IPS-20b (cell line): ENCODE results near the gene DHX8.

ENCODE experiments used
- H3K27ac ChIP-seq: one replicate; pipeline ENCODE4 v1.5.1; 2013; ENCODE audit warnings: low read length
- H3K27me3 ChIP-seq: 2 replicates; pipeline ENCODE4 v1.6.1; 2013; ENCODE audit warnings: mild to moderate bottlenecking, low read length, inconsistent platforms; ENCODE audit not compliant: insufficient read depth
- H3K36me3 ChIP-seq: 2 replicates; pipeline ENCODE4 v1.6.1; 2013; ENCODE audit warnings: low read depth, mild to moderate bottlenecking, inconsistent platforms, low read length, moderate library complexity; ENCODE audit not compliant: insufficient read depth
- H3K4me1 ChIP-seq: 2 replicates; pipeline ENCODE4 v1.6.1; 2013; ENCODE audit warnings: mild to moderate bottlenecking, control low read depth, inconsistent platforms, low read length, moderate library complexity; ENCODE audit not compliant: insufficient read depth
- H3K4me3 ChIP-seq: 2 replicates; pipeline ENCODE4 v1.5.1; 2013; ENCODE audit warnings: mild to moderate bottlenecking, low read length, inconsistent platforms
- H3K9ac ChIP-seq: 2 replicates; pipeline ENCODE4 v1.6.1; 2013; ENCODE audit warnings: low read depth, mild to moderate bottlenecking, inconsistent platforms, low read length, moderate library complexity
- H3K9me3 ChIP-seq: 2 replicates; pipeline ENCODE4 v1.6.1; 2013; ENCODE audit warnings: mild to moderate bottlenecking, low read depth, low read length, inconsistent platforms; ENCODE audit not compliant: insufficient read depth

The DHX8 gene

GRCh38 chr17:43573579-43574321, 90.0 kb downstream of the DHX8 start:
- Histone ChIP-seq H3K36me3 (no peaks in the 10 kb centered on the region), H3K9ac (no peak overlapping the region), H3K27ac (no peak overlapping the region), H3K9me3 (no peaks in the 10 kb centered on the region), H3K27me3 (no peaks in the 10 kb centered on the region), H3K4me3 (no peak overlapping the region), H3K4me1 (peaks cover 14% of the 10 kb centered on the region)

GRCh38 chr17:43574348-43574747, 90.6 kb downstream of the DHX8 start:
- Histone ChIP-seq H3K9ac (no peak overlapping the region), H3K4me1 (peaks cover 20% of the 10 kb centered on the region), H3K36me3 (no peaks in the 10 kb centered on the region), H3K27ac (no peak overlapping the region), H3K27me3 (no peaks in the 10 kb centered on the region), H3K9me3 (no peaks in the 10 kb centered on the region), H3K4me3 (no peak overlapping the region)

GRCh38 chr17:43574896-43575525, 91.2 kb downstream of the DHX8 start:
- H3K36me3 ChIP-seq = no peaks in the 10 kb centered on the region
- H3K27me3 ChIP-seq = no peaks in the 10 kb centered on the region
- no peak overlapping the region for H3K9ac ChIP-seq
- peaks cover 23% of the 10 kb centered on the region for H3K4me1 ChIP-seq
- no peaks in the 10 kb centered on the region for H3K9me3 ChIP-seq
- no peak overlapping the region for H3K27ac ChIP-seq
- no peak overlapping the region for H3K4me3 ChIP-seq
